Activated naive CD4-positive, alpha-beta T cell (primary cell): Measurements from ENCODE around the gene RIMS4.
"Not testable (repeated sequence)": the region's sequence is repeated elsewhere in the genome, so short reads cannot be mapped to it uniquely, and the experiment has no call there.

Experiments
- DNase-seq, 4 experiments: peaks; one replicate each; lab custom pipeline; 2025; lab: John Stamatoyannopoulos, UW

Gene RIMS4

DNA sequence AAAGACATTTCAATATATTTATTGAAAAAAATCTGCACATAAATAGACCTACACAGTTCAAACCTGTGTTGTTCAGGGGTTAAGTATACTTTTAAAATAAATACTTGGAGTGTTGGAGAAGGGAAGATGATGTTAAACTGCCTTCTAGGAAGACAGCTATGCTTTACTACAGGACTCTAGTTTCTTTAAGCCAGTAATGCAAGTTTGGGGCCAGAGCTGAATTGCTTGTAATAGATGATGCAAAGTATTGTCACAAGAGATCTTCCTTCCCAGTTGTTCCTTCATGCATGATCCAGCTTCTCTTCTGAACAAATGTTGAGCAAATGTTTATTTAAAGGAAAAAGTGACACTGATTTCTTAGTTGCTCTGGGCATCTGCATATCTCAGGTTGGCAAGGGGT lies 20.2 kb upstream of the RIMS4 start:
- no peak for DNase-seq

DNA sequence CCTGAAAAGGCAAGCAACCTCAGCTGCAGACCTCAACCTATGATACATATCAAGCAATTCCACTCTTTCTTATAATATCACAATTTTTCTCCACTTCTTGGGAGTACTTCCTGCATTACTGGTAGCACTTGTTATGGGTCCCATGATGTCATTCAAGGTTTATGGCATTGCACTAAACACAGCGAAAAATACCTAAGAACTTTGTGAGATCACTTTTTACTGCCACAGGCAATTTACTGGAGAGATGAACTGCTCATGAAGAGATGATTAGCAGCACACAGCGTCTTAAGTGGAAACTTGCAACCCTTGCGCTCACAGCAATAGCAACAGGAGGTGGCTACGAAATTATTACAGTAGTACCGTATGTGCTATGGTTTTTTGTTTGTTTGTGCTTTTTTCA lies 19.3 kb upstream of the RIMS4 start:
- DNase-seq: no peak

GRCh38 chr20:44828640-44829039 lies 18.3 kb upstream of the RIMS4 start:
- no peak for DNase-seq

- DNase-seq: no peak
Observed at GRCh38 chr20:44827401-44827800, 17.1 kb upstream of the RIMS4 start.

- DNase-seq: not testable (repeated sequence)
Observed at GRCh38 chr20:44821576-44821975, 11.2 kb upstream of the RIMS4 start.

DNA sequence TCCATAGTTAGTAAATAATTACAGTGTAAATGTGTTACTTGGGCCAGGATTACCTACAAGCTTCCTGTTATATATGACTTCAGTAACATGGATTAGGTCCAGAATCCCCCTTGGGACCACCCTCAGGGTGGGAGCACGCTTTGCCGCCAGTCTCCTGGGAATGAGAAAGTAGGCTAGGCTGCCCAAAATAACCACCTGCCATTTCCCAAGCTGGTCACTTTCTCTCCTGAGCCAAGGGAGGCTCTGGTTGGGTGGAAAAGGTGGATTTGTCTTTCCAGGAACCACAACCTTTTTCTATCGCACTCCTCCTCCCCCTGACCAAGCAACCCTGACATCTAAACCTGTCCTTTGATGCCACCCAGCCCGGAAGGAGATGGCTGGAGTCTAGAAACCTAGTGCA lies 9.6 kb upstream of the RIMS4 start:
- DNase-seq: no peak

DNA sequence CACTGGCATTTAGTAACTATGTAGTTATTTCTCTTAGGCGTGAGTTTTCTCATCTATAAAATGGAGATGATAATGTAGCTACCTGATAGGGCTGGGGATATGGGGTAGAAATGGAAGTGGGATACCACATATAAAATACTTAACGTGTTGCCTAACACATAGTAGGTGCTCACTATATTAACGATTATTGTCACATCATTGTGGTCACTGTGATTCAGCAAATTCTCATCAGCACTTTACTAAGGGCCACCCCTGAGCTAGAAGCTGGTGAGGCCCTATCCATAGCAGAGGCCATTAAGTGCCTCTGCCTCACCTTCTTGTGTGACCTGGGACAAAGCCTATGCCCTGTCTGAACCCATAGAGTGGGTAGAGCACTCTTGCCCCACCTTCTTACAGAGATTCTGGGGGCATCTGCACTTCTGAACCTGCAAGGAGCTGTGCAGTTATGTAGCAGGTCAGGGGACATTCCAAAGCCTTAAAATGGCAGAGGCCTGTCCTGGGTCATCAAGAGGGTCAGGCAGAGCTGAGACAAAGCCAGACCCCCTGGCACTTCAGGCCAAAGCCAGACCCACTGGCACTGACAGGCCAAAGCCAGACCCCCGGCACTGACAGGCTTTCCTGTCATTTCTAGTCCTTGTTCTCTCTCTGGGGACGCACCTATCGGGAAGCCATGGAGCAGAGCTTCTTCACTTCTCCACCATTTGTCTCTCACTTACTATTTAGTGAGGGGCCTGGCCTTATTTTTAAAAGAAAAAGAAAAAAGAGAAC lies 7.0 kb upstream of the RIMS4 start:
- DNase-seq: no peak

DNA sequence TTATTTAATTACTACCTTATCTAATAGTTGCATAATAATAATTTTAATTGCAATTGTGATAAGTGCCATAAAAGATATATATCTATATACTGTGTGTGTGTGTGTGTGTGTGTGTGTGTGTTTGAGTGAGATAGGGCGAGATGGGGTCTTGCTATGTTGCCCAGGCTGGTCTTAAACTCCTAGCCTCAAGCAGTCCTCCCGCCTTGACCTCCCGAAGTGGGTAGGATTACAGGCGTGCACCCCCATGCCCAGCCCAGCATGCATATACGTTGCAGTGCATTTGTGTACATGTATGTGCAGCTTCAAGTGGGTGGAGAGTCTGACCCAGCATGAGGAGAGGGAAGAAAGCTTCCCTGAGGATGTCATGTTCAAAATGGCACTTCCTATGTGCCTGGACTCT lies 4.6 kb upstream of the RIMS4 start:
- DNase-seq: no peak

GRCh38 chr20:44811150-44811685 lies 872 bp upstream of the RIMS4 start:
- DNase-seq: no peak

GRCh38 chr20:44810061-44810390 lies 320 bp downstream of the RIMS4 start:
- DNase-seq: no peak

DNA sequence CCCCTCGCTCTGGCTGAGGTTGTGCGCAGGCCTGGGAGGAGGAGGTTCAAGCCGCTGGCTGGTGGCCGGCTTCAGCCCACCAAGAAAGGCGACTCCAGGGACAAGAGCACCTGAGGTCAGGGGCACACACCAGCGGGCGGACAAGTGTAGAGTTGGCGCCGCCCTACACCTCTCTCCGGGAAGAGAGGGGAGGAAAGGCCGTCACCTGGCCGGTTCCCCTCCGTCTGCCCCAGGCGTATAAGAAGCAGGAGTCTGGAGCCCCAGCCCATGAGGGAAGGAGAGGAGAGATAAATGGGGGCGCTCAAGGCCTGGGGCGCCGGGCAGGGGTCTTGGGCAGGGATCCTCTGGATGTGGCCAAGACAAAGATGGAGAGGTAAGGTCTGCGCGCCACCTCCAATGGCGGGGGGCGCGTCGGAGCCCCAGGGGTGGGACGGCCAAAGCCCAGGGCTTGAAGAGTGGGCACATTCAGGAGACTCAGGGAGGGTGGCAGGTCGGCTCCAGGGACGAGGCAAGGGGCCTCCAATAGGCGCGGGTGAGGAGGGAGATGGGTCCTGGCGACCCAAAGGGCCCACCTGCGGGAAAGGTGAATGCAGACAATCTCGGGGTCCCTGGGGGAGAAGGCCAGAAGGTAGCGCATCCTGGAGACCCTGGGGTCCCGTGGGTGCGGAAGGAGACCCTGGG lies 826 bp downstream of the RIMS4 start:
- DNase-seq: no peak

GRCh38 chr20:44807684-44808056 lies 2.7 kb downstream of the RIMS4 start:
- DNase-seq: no peak

DNA sequence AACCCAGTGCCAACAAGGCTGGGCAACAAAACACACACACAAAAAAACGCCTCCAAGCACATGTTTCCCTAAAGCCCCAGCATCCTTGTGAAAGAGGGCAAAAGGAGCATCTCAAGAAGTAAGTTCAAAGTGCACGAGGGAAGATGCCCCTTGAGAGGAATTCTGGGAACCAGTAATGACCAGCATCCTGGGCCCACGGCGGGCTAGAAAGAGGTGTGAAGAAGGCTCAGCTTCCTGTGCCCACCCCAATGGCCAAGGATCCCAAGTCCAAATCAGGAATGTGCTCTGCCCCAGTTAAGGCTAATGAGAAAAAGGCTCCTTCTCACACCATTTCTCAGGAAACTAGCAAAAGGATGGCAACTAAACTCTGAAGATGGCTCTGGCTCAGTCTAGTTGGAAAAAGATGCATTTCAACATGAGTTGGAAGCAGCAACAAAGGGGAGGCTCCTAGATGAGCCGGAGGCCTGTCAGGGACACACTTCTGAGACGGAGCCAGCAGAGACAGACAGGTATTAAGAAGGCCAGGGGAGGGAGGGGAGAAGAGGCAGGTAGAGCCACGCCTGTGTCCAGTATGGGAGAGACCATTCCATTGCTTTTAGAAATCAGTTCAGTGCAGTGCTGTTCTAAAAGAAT lies 3.2 kb downstream of the RIMS4 start:
- no peak for DNase-seq

DNA sequence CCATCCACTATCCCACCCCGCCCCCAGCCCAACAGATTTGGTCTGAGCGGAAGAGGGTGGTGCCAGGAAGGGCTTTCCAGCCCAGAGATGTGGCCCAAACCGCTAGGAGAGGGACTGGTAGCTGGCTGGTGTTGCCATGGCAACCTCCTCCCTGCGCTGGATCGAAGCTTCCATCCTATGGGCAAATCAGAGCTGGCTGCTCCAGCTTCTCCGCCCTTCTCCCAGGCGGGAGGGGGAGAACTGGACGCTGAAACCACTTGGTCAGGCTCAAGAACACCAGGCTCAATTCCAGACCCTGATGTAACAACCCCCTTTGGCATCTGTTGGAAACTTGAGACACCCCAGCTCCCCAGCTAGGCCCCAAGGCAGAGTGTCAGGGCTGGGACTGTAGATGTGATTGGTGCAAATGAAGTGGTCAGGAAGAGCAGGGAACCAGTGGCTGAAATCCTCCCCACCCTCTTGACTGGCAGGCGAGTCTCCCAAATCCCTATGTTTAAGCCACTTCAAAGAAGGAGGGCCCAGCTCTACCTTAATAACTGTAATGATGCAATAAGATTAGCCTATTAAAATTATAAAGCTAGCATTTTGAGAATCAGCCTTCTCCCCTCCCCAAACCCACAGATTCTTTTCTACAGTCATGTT lies 4.2 kb downstream of the RIMS4 start:
- no peak for DNase-seq

DNA sequence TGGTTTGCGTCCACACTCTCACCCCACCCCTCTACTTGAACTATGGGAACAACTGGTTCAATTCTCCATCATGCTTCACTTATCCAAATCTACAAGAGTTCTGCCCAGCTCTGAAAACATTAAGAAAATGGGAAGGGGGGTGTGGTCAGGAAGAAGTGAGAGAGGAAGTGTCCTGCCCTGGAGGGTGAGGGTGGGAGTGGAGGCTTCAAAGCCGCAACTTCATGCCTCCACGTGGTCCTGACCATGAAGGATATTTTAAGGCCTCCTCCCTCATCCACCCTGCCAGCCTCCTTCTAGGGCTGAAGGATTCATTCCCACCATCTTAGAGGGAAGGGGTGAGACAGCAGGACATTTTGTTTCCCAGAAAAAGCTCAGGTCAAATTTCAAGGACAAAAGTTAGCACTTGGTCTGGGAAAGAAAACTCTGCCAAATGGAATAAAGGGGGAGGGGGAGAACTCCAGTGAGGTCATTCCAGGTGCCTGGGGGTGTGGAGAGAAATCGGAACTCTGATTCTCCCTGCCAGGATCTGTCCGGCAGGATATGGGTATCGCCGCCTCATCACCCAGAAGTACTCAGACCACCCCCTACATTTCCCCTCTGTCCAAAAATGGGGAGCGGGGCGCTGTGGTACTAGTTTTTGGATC lies 4.9 kb downstream of the RIMS4 start:
- DNase-seq: no peak

DNA sequence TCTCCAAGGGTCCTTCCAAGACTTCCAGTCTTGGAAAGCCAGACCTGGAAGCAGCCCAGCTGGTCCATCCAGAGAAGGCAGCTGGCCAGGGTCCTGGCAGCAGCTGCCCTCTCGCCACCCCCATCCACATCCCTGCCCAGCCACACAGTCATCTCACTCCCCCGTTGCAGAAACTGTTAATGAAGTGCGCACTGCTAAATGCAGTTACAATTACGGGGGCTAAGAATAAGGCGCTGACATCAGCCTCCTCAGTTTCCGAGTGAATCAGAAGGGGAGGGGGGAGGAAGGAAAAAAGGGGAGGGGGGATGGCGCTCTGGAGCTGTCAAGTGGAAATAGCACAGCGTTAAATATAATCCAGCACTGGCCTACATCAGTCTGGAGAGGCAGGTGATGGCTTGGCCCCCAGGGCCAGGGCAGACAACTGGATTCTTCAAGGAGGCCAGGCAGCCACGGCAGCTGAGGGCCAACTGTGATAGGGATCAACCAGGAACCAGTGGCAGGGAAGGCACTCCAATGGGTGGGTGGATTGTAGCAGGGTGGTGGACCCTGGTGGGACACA lies 6.9 kb downstream of the RIMS4 start:
- DNase-seq: no peak

DNA sequence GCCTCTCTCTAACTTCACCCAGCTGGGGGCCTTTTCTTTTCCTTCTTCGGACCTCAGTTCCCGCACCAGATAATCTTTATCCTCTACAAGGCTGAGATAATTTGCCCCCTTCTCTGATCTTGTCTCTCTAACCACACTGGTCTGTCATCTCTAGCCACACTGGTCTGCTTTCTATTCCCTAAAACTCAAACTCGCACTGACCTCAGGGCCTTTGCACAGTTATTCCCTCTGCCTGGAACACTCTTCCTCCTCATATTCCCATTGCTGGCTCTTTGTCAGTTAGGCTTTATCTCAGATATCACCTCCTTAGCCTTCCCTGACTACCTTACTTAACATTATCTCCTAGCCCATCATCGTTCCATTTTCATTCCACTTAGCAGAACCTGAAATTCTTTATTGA lies 7.6 kb downstream of the RIMS4 start:
- DNase-seq: no peak

DNA sequence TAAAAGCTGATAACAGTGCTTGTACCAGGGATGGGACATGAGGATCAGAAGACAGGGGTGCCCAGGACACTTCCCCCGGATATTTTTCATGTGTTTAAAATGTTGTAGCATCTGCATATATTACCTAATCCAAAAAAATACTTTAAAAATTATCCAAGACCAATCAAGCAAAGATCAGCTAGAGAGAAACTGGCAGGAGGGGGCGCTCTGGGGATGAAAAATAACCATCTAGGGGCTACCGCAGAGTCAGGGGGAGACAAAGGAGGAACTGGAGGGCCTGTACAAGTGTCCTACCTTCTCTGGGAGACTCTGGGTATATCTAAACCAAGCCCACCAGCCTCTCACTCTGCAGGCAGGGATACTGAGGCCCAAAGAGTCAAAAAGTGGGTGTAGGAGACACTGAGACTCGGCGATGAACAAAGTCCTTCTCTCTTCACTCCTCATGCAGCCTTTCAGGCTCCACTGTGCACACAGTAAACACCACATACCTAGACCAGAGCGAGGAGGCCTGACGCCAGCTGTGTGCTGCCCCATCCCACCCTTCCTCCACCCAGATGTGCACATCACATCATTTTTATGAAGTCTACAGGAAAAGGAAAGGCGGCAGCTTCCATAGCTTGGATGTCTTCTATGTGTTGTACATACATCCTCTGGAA lies 9.8 kb downstream of the RIMS4 start:
- no peak for DNase-seq

GRCh38 chr20:44799691-44800090 lies 10.7 kb downstream of the RIMS4 start:
- DNase-seq: no peak

- no peak for DNase-seq
Observed at GRCh38 chr20:44796758-44797457, 13.4 kb downstream of the RIMS4 start.

DNA sequence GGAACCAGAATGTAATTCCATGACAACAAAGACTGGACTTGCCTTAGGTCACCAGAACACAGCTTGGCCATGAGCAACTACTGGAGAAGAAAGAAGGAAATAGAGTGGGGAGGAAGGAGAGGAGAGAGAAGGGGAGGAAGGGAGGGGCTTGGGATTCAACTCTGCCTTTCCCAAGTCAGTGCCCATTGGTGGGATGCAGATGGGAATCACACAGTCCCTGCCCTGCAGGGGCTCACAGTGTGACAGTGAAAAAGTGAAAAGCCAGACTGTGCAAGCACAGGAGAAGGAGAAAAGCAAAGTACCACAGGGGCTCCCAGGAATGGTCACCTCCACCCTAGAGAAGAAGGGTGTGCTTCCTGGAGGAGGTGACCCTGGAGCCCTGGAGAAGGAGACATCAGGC lies 14.0 kb downstream of the RIMS4 start:
- no peak for DNase-seq
